Ammon's horn (tissue), 1 donor: ENCODE data around the gene MAB21L4.
"Not testable (repeated sequence)": the region's sequence is repeated elsewhere in the genome, so short reads cannot be mapped to it uniquely, and the experiment has no call there.

Experiments used
- DNase-seq: peaks from one replicate; pipeline ENCODE4 v3.0.0-alpha.2; 2016; ENCODE audit warnings: low spot score

The MAB21L4 gene

GRCh38 chr2:240857039-240858008, 38.6 kb downstream of the MAB21L4 start:
- no peak for DNase-seq

GRCh38 chr2:240856151-240856980, 39.6 kb downstream of the MAB21L4 start:
- no peak for DNase-seq

- no peak for DNase-seq
Measured at GRCh38 chr2:240855670-240856069, 40.3 kb downstream of the MAB21L4 start.

GRCh38 chr2:240852671-240853314, 43.2 kb downstream of the MAB21L4 start:
- DNase-seq: no peak

- DNase-seq: peak; percentile 90
Measured at GRCh38 chr2:240851078-240851991, 44.6 kb downstream of the MAB21L4 start.

- DNase-seq: no peak
Measured at GRCh38 chr2:240850756-240851077, 45.2 kb downstream of the MAB21L4 start.

GRCh38 chr2:240850026-240850425, 45.9 kb downstream of the MAB21L4 start:
- no peak for DNase-seq

- DNase-seq: no peak
Measured at GRCh38 chr2:240848900-240849680, 46.9 kb downstream of the MAB21L4 start.

- DNase-seq: no peak
Measured at GRCh38 chr2:240847817-240848216, 48.1 kb downstream of the MAB21L4 start.

GRCh38 chr2:240846873-240847595, 48.9 kb downstream of the MAB21L4 start:
- no peak for DNase-seq

- not testable (repeated sequence) for DNase-seq
Measured at GRCh38 chr2:240846309-240846708, 49.6 kb downstream of the MAB21L4 start.

GRCh38 chr2:240840435-240841060, 55.4 kb downstream of the MAB21L4 start:
- DNase-seq: peak; percentile 84

- no peak for DNase-seq
Measured at GRCh38 chr2:240839152-240840143, 56.5 kb downstream of the MAB21L4 start.

GRCh38 chr2:240837621-240838020, 58.3 kb downstream of the MAB21L4 start:
- no peak for DNase-seq

GRCh38 chr2:240836781-240837467, 59.0 kb downstream of the MAB21L4 start:
- DNase-seq: peak; percentile 78
